HG03039 (cell line): Measurements from ENCODE around the gene PRMT3.
"Not testable (repeated sequence)": the region's sequence is repeated elsewhere in the genome, so short reads cannot be mapped to it uniquely, and the experiment has no call there.

Source experiments
- ATAC-seq: cut with Tn5 transposase; IDR thresholded peaks from one replicate; pipeline ENCODE4 v1.9.1; 2021; ENCODE audit warnings: mild to moderate bottlenecking, moderate library complexity; ENCODE audit not compliant: unreplicated experiment

Gene PRMT3

GRCh38 chr11:20373568-20374209 is 13.8 kb upstream of the PRMT3 start:
- ATAC-seq = no peak

GRCh38 chr11:20374741-20375300 is 12.7 kb upstream of the PRMT3 start:
- ATAC-seq = no peak

- ATAC-seq = no peak
Observed at GRCh38 chr11:20376162-20376730, 11.3 kb upstream of the PRMT3 start.

- ATAC-seq = not testable (repeated sequence)
Observed at GRCh38 chr11:20385996-20386395, 1.5 kb upstream of the PRMT3 start.

- ATAC-seq = no peak
Observed at GRCh38 chr11:20388096-20389055, 860 bp downstream of the PRMT3 start.

- ATAC-seq = peak; percentile 72
Observed at GRCh38 chr11:20397281-20397680, 9.8 kb downstream of the PRMT3 start.

- ATAC-seq = no peak
Observed at GRCh38 chr11:20399498-20399897, 12.0 kb downstream of the PRMT3 start.

GRCh38 chr11:20403059-20403458 is 15.5 kb downstream of the PRMT3 start:
- ATAC-seq = no peak

- no peak for ATAC-seq
Observed at GRCh38 chr11:20406484-20406883, 19.0 kb downstream of the PRMT3 start.

- no peak for ATAC-seq
Observed at GRCh38 chr11:20407344-20407743, 19.8 kb downstream of the PRMT3 start.

GRCh38 chr11:20415432-20415831 is 27.9 kb downstream of the PRMT3 start:
- no peak for ATAC-seq

- no peak for ATAC-seq
Observed at GRCh38 chr11:20417771-20418170, 30.3 kb downstream of the PRMT3 start.

- ATAC-seq = no peak
Observed at GRCh38 chr11:20421946-20422345, 34.4 kb downstream of the PRMT3 start.

GRCh38 chr11:20429216-20429615 is 41.7 kb downstream of the PRMT3 start:
- no peak for ATAC-seq

- ATAC-seq = no peak
Observed at GRCh38 chr11:20438637-20439036, 51.1 kb downstream of the PRMT3 start.

GRCh38 chr11:20443596-20443995 is 56.1 kb downstream of the PRMT3 start:
- ATAC-seq = no peak

- ATAC-seq = no peak
Observed at GRCh38 chr11:20444535-20444934, 57.0 kb downstream of the PRMT3 start.

GRCh38 chr11:20448834-20449233 is 61.3 kb downstream of the PRMT3 start:
- ATAC-seq = no peak

GRCh38 chr11:20450829-20451228 is 63.3 kb downstream of the PRMT3 start:
- ATAC-seq = no peak

- ATAC-seq = no peak
Observed at GRCh38 chr11:20451568-20451967, 64.1 kb downstream of the PRMT3 start.

GRCh38 chr11:20452585-20452984 is 65.1 kb downstream of the PRMT3 start:
- ATAC-seq = no peak
